ENCODE data around the gene LIMK1.

LIMK1 gene

GRCh38 chr7:74149603-74150002 is 66.0 kb downstream of the LIMK1 start:
- no peaks in the 10 kb centered on the region for H3K9me3 ChIP-seq
- H3K27ac ChIP-seq = no peak overlapping the region
- no peaks in the 10 kb centered on the region for H3K27me3 ChIP-seq
- no peaks in the 10 kb centered on the region for H3K36me3 ChIP-seq
- no peaks in the 10 kb centered on the region for H3K4me1 ChIP-seq (ENCODE audit: control insufficient read depth in 1 of 2, insufficient read depth in 1 of 2, low read depth in 1 of 2, low read length in 1 of 2)
- H3K4me3 ChIP-seq (ENCODE audit: low read depth in 1 of 2, low read length in 1 of 2) = no peak overlapping the region
- TF ChIP-seq, protein P1, sequence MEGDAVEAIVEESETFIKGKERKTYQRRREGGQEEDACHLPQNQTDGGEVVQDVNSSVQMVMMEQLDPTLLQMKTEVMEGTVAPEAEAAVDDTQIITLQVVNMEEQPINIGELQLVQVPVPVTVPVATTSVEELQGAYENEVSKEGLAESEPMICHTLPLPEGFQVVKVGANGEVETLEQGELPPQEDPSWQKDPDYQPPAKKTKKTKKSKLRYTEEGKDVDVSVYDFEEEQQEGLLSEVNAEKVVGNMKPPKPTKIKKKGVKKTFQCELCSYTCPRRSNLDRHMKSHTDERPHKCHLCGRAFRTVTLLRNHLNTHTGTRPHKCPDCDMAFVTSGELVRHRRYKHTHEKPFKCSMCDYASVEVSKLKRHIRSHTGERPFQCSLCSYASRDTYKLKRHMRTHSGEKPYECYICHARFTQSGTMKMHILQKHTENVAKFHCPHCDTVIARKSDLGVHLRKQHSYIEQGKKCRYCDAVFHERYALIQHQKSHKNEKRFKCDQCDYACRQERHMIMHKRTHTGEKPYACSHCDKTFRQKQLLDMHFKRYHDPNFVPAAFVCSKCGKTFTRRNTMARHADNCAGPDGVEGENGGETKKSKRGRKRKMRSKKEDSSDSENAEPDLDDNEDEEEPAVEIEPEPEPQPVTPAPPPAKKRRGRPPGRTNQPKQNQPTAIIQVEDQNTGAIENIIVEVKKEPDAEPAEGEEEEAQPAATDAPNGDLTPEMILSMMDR (IDR thresholded peaks at IDR 0.05) = no peak

DNA sequence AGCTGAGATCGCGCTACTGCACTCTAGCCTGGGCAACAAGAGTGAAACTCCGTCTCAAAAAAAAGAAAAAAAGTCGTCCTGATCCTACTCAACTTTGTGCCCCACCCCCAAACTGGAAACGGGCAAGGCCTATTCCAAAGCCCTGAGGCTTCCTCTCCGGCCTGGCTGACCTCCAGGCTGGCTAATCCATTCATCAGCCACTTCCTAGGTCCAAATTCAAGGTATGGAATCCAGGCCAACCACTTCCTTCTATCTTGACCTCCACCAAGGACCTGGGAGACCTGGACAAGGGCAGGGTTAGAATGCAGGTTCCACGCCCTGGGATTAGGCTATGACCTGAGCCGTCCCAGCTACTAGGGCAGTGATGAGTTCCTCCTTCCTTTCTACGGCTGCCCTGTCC is 70.1 kb downstream of the LIMK1 start:
- Histone ChIP-seq H3K4me3 (ENCODE audit: low read depth in 1 of 2, low read length in 1 of 2) (no peak overlapping the region), H3K36me3 (no peaks in the 10 kb centered on the region)

GRCh38 chr7:74155810-74156395 is 72.3 kb downstream of the LIMK1 start:
- Histone ChIP-seq H3K9me3 (no peaks in the 10 kb centered on the region), H3K36me3 (no peaks in the 10 kb centered on the region), H3K27me3 (no peaks in the 10 kb centered on the region), H3K4me3 (ENCODE audit: low read depth in 1 of 2, low read length in 1 of 2) (no peak overlapping the region), H3K27ac (no peak overlapping the region), H3K4me1 (ENCODE audit: control insufficient read depth in 1 of 2, insufficient read depth in 1 of 2, low read depth in 1 of 2, low read length in 1 of 2) (no peaks in the 10 kb centered on the region)
- TF ChIP-seq, protein P1 (IDR thresholded peaks at IDR 0.05) = no peak

More for the DNA sequence above, 70.1 kb downstream of the LIMK1 start:
- H3K4me1 ChIP-seq (ENCODE audit: control insufficient read depth in 1 of 2, insufficient read depth in 1 of 2, low read depth in 1 of 2, low read length in 1 of 2) = no peaks in the 10 kb centered on the region
- no peak overlapping the region for H3K27ac ChIP-seq
- H3K27me3 ChIP-seq = no peaks in the 10 kb centered on the region
- TF ChIP-seq, protein P1 (IDR thresholded peaks at IDR 0.05) = no peak
- no peaks in the 10 kb centered on the region for H3K9me3 ChIP-seq

DNA sequence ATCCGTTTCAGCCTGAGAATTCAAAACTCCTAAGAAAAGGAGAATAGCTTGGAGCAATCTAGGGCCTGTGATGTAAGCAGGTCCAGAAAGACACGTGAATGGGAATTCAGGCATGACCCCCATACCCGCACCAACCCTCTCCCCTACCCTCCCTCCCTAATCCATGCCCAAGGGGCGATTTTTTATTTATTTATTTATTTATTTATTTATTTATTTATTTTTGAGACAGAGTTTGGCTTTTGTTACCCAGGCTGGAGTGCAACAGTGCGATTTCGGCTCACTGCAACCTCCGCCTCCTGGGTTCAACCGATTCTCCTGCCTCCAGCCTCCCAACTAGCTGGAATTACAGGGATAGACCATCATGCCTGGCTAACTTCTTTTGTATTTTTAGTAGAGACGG is 74.0 kb downstream of the LIMK1 start:
- Histone ChIP-seq H3K4me1 (ENCODE audit: control insufficient read depth in 1 of 2, insufficient read depth in 1 of 2, low read depth in 1 of 2, low read length in 1 of 2) (no peaks in the 10 kb centered on the region), H3K27ac (no peak overlapping the region), H3K36me3 (no peaks in the 10 kb centered on the region), H3K4me3 (ENCODE audit: low read depth in 1 of 2, low read length in 1 of 2) (no peak overlapping the region), H3K27me3 (no peaks in the 10 kb centered on the region), H3K9me3 (no peaks in the 10 kb centered on the region)
- TF ChIP-seq, protein P1 (IDR thresholded peaks at IDR 0.05) = no peak

GRCh38 chr7:74164985-74165456 is 81.4 kb downstream of the LIMK1 start:
- no peaks in the 10 kb centered on the region for H3K4me1 ChIP-seq (ENCODE audit: control insufficient read depth in 1 of 2, insufficient read depth in 1 of 2, low read depth in 1 of 2, low read length in 1 of 2)
- H3K27ac ChIP-seq = no peak overlapping the region
- H3K4me3 ChIP-seq (ENCODE audit: low read depth in 1 of 2, low read length in 1 of 2) = no peak overlapping the region
- no peaks in the 10 kb centered on the region for H3K36me3 ChIP-seq
- H3K9me3 ChIP-seq = no peaks in the 10 kb centered on the region
- TF ChIP-seq, protein P1 (IDR thresholded peaks at IDR 0.05) = no peak
- H3K27me3 ChIP-seq = no peaks in the 10 kb centered on the region

Measured in neutrophil (primary cell).